ENCODE measurements around the gene METTL27. TPM values are rescaled to one million over a fixed set of nuclear protein-coding genes. Genes with fewer than 3 reads are reported as not detected.
"Not testable (repeated sequence)": the region's sequence is repeated elsewhere in the genome, so short reads cannot be mapped to it uniquely, and the experiment has no call there.

The METTL27 gene
- total RNA-seq, 2 experiments from 2014 or later = 0.55 TPM; not detected in 1

GRCh38 chr7:73839743-73840714 is 2.3 kb downstream of the METTL27 start:
- Mint-ChIP-seq H3K27ac (no peak overlapping the region), H3K4me1 (peaks cover 12% of the 10 kb centered on the region), H3K4me3 (no peak overlapping the region), H3K27me3 (peaks cover 10% of the 10 kb centered on the region), H3K36me3 (no peaks in the 10 kb centered on the region), H3K9me3 (ENCODE audit: low read depth) (no peaks in the 10 kb centered on the region)
- CTCF ChIA-PET = interaction anchor here (0.6 to 5.2 kb wide), 3 partner anchors 16 to 207 kb away, joined by 3 to 40 read pairs (median 3); no protein-coding TSS in a partner anchor
- no peak for DNase-seq
- no peak for ATAC-seq

DNA sequence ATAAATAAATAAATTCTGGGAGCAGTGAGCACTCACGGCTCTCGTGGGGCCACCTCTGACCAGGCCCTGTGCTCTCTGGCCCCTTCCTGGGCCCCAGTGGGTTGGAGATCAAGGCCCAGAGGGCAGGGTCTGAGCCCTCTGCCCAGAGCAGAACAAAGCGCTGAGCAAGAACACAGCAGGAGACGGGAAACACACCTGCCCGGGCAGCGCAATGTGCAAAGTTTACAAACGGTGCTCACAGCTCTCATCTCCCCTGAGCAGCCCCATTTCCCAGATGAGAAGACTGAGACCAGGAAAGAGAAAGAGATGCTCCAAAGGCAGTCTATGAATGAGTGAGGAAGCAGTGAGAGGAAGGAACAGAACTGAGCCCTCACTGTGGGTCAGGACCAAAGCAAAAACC is 3.0 kb downstream of the METTL27 start:
- CTCF ChIA-PET = interaction anchor here (0.9 kb wide), 1 partner anchor 207 kb away, joined by 3 read pairs; no protein-coding TSS in a partner anchor
- ATAC-seq = no peak
- DNase-seq = no peak
- peaks cover 6% of the 10 kb centered on the region for H3K27me3 Mint-ChIP-seq
- H3K4me3 Mint-ChIP-seq = no peak overlapping the region
- no peak overlapping the region for H3K27ac Mint-ChIP-seq
- H3K36me3 Mint-ChIP-seq = no peaks in the 10 kb centered on the region
- H3K9me3 Mint-ChIP-seq (ENCODE audit: low read depth) = no peaks in the 10 kb centered on the region
- H3K4me1 Mint-ChIP-seq = peaks cover 12% of the 10 kb centered on the region

DNA sequence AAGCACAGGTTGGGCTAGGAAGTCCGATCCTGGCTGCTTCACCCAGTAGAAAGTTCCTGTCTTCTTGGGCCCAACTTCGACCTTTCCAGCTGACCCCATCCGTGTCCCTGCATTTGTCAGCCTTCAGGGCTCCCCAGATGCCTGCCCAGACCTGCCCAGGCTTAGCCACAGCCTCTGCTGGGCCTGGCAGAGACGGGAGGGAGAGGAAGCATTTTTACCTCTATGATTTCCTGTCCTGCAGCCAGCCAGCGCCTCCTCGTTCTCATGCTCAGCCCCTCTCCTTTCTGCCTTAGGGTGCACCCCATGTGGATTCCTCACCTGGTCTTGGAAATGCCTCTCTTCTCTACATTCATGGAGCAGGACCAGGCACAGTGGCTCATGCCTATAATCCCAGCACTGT is 3.7 kb downstream of the METTL27 start:
- Mint-ChIP-seq H3K4me1 (peaks cover 9% of the 10 kb centered on the region), H3K4me3 (no peak overlapping the region), H3K36me3 (no peaks in the 10 kb centered on the region), H3K27ac (no peak overlapping the region), H3K27me3 (peaks cover under 1% of the 10 kb centered on the region), H3K9me3 (ENCODE audit: low read depth) (no peaks in the 10 kb centered on the region)
- ATAC-seq (no peak), DNase-seq (no peak)
- CTCF ChIA-PET = no interaction called here

DNA sequence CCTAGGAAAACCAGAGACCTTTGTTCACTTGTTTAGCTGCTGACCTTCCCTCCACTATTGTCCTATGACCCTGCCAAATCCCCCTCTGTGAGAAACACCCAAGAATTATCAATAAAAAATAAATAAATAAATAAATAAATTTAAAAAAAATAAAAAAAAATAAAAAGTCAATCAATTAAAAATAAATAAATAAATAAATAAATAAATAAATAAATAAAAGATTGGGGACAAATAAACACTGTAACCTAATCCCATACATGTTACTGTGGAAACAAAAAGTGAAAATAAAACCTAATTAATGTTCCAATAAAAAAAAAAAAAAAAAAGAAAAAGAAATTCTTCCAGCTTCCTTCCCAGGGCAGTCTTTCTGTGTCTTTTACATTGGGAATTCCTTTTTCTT is 5.1 kb downstream of the METTL27 start:
- CTCF ChIA-PET; H3K9me3 Mint-ChIP-seq (ENCODE audit: low read depth); H3K27ac Mint-ChIP-seq; DNase-seq; H3K27me3 Mint-ChIP-seq; H3K4me3 Mint-ChIP-seq; H3K36me3 Mint-ChIP-seq; H3K4me1 Mint-ChIP-seq; ATAC-seq: not testable (repeated sequence)

DNA sequence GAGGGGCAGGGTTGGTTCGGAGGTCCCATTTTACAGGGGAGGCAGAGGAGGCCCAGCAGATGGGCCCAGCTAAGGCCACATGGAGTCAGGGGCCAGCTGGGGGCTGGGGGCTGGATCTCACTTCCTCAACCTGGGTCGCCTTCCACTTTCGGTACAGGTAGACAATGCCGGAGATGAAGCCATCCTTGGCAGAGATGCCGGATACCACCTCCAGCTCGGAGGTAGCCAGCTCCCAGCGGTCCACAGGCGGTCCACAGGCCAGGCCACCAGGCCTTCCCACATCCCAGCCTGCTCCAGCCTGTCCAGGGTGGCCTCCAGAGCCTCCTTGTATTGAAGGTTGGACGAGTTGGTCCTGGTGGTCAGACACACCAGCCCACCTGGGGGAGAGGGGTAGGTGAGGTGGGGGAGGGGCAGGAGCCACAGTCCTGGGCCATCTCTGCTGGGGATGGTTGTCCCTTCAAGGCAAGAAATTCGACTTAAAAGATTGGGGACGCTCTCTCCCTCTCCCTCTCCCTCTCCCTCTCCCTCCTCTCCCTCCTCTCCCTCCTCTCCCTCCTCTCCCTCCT is 7.6 kb downstream of the METTL27 start:
- Mint-ChIP-seq H3K4me3 (no peak overlapping the region), H3K9me3 (ENCODE audit: low read depth) (no peaks in the 10 kb centered on the region), H3K36me3 (no peaks in the 10 kb centered on the region), H3K4me1 (peaks cover 7% of the 10 kb centered on the region), H3K27me3 (peaks cover 1% of the 10 kb centered on the region), H3K27ac (no peak overlapping the region)
- CTCF ChIA-PET = no interaction called here
- no peak for DNase-seq
- no peak for ATAC-seq

GRCh38 chr7:73833251-73833919 is 8.9 kb downstream of the METTL27 start:
- no peaks in the 10 kb centered on the region for H3K9me3 Mint-ChIP-seq (ENCODE audit: low read depth)
- H3K36me3 Mint-ChIP-seq = no peaks in the 10 kb centered on the region
- DNase-seq (no peak), ATAC-seq (no peak)
- peaks cover 12% of the 10 kb centered on the region for H3K4me1 Mint-ChIP-seq
- CTCF ChIA-PET = interaction anchor here (0.6 to 1.5 kb wide), 2 partner anchors 21 to 26 kb away, joined by 4 to 5 read pairs; no protein-coding TSS in a partner anchor
- no peak overlapping the region for H3K27ac Mint-ChIP-seq
- H3K4me3 Mint-ChIP-seq = no peak overlapping the region
- peaks cover 8% of the 10 kb centered on the region for H3K27me3 Mint-ChIP-seq

- ATAC-seq = no peak
- CTCF ChIA-PET = interaction anchor here (1.5 kb wide), 1 partner anchor 22 kb away, joined by 5 read pairs; no protein-coding TSS in a partner anchor
- H3K27ac Mint-ChIP-seq = no peak overlapping the region
- H3K27me3 Mint-ChIP-seq = peaks cover 8% of the 10 kb centered on the region
- peaks cover 13% of the 10 kb centered on the region for H3K4me1 Mint-ChIP-seq
- no peaks in the 10 kb centered on the region for H3K9me3 Mint-ChIP-seq (ENCODE audit: low read depth)
- H3K4me3 Mint-ChIP-seq = no peak overlapping the region
- no peaks in the 10 kb centered on the region for H3K36me3 Mint-ChIP-seq
- DNase-seq = no peak
These were observed 9.5 kb downstream of the METTL27 start for GRCh38 chr7:73832806-73833205.

- ATAC-seq = no peak
- CTCF ChIA-PET = no interaction called here
- H3K36me3 Mint-ChIP-seq = no peaks in the 10 kb centered on the region
These were observed 10.3 kb downstream of the METTL27 start for GRCh38 chr7:73831834-73832651.

GRCh38 chr7:73831584-73831833 is 10.8 kb downstream of the METTL27 start:
- Mint-ChIP-seq H3K27me3 (peaks cover 18% of the 10 kb centered on the region), H3K36me3 (no peaks in the 10 kb centered on the region), H3K4me3 (no peak overlapping the region), H3K9me3 (ENCODE audit: low read depth) (no peaks in the 10 kb centered on the region), H3K27ac (no peak overlapping the region), H3K4me1 (peaks cover 26% of the 10 kb centered on the region)
- no peak for DNase-seq
- CTCF ChIA-PET = no interaction called here
- ATAC-seq = no peak

More at GRCh38 chr7:73831834-73832651, 10.3 kb downstream of the METTL27 start:
- DNase-seq = no peak
- Mint-ChIP-seq H3K27ac (no peak overlapping the region), H3K27me3 (peaks cover 13% of the 10 kb centered on the region), H3K4me1 (peaks cover 21% of the 10 kb centered on the region), H3K4me3 (no peak overlapping the region), H3K9me3 (ENCODE audit: low read depth) (no peaks in the 10 kb centered on the region)

GRCh38 chr7:73830681-73831583 is 11.4 kb downstream of the METTL27 start, which contains the start of gene CLDN4:
TSS of gene CLDN4 (plus strand) at chr7:73830996. CDS start at chr7:73831202, 206 bp downstream.
- Mint-ChIP-seq H3K4me1 (peaks cover 26% of the 10 kb centered on the region), H3K36me3 (no peaks in the 10 kb centered on the region), H3K4me3 (no peak within 1 kb of the TSS), H3K27me3 (peaks cover 19% of the 10 kb centered on the region), H3K9me3 (ENCODE audit: low read depth) (no peaks in the 10 kb centered on the region), H3K27ac (no peak within 1 kb of the TSS)
- DNase-seq (no peak), ATAC-seq (no peak)
- CTCF ChIA-PET = no interaction called here

- CTCF ChIA-PET = interaction anchor here (1.0 kb wide), 1 partner anchor 24 kb away, joined by 5 read pairs; no protein-coding TSS in a partner anchor
These were observed 12.2 kb downstream of the METTL27 start for GRCh38 chr7:73829921-73830680.

More at GRCh38 chr7:73829921-73830680, 12.2 kb downstream of the METTL27 start:
- peaks cover 19% of the 10 kb centered on the region for H3K27me3 Mint-ChIP-seq
- H3K4me3 Mint-ChIP-seq = no peak overlapping the region
- no peak overlapping the region for H3K27ac Mint-ChIP-seq
- ATAC-seq = no peak
- no peaks in the 10 kb centered on the region for H3K36me3 Mint-ChIP-seq
- H3K9me3 Mint-ChIP-seq (ENCODE audit: low read depth) = no peaks in the 10 kb centered on the region
- no peak for DNase-seq
- H3K4me1 Mint-ChIP-seq = peaks cover 26% of the 10 kb centered on the region

Data from activated CD8-positive, alpha-beta memory T cell treated with anti-CD3 and anti-CD28 coated beads, Interleukin-2, amount 10 ng/mL, durations not matched to agents 7 days and 5 days (primary cell).